Stimulated activated effector memory CD8-positive, alpha-beta T cell treated with anti-CD3 and anti-CD28 coated beads, Interleukin-12 subunit alpha, Interleukin-12 subunit beta, amount 100 ng/mL, for 72 hours (primary cell): ENCODE measurements around the gene MALRD1.

Source experiments
- ATAC-seq: fragments of 150-1000 bp; cut with Tn5 transposase; 2 replicates; pipeline ENCODE4 v1.10.0; 2021
- DNase-seq, 2 donors: peaks; one replicate each; pipeline ENCODE4 v3.0.0; 2021 to 2022; ENCODE audit warnings: low spot score in 2 of 2
- H3K27ac Mint-ChIP-seq: one replicate; pipeline ENCODE4 v1.8.0; 2022; ENCODE audit warnings: mild to moderate bottlenecking, mixed read lengths
- H3K36me3 Mint-ChIP-seq: one replicate; pipeline ENCODE4 v1.8.0; 2022; ENCODE audit warnings: mild to moderate bottlenecking, mixed read lengths
- H3K4me1 Mint-ChIP-seq: one replicate; pipeline ENCODE4 v1.8.0; 2022; ENCODE audit warnings: mixed read lengths
- H3K4me3 Mint-ChIP-seq: one replicate; pipeline ENCODE4 v1.8.0; 2022; ENCODE audit warnings: mild to moderate bottlenecking, mixed read lengths
- H3K9me3 Mint-ChIP-seq: one replicate; pipeline ENCODE4 v1.8.0; 2022; ENCODE audit warnings: mixed read lengths

Gene MALRD1

GRCh38 chr10:19245889-19246752 is 197.5 kb downstream of the MALRD1 start:
- ATAC-seq (no peak), DNase-seq (no peak)
- Mint-ChIP-seq H3K4me1 (no peaks in the 10 kb centered on the region), H3K36me3 (no peaks in the 10 kb centered on the region), H3K27ac (no peak overlapping the region), H3K4me3 (no peak overlapping the region), H3K9me3 (peaks cover 10% of the 10 kb centered on the region)

DNA sequence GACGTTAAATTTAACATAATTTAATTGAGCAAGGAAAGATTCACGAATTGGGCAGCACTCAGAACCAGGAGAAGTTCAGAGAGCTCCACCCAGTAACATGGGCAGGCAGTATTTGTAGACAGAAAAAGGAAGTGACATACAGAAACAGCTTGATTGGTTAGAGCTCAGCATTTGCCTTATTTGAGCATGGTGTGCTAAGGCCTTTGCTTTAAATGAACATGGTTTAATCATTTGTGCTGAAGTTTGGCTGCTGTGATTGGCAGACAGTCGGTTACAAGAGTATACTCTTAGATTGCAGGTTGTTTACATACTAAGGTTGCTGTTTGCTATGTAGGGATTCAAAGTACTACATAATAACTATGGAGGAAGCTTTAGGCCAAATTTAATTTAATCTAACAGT is 199.2 kb downstream of the MALRD1 start:
- ATAC-seq (no peak), DNase-seq (no peak)
- no peak overlapping the region for H3K4me3 Mint-ChIP-seq
- H3K36me3 Mint-ChIP-seq = no peaks in the 10 kb centered on the region
- no peaks in the 10 kb centered on the region for H3K4me1 Mint-ChIP-seq
- no peak overlapping the region for H3K27ac Mint-ChIP-seq
- peaks cover 11% of the 10 kb centered on the region for H3K9me3 Mint-ChIP-seq

DNA sequence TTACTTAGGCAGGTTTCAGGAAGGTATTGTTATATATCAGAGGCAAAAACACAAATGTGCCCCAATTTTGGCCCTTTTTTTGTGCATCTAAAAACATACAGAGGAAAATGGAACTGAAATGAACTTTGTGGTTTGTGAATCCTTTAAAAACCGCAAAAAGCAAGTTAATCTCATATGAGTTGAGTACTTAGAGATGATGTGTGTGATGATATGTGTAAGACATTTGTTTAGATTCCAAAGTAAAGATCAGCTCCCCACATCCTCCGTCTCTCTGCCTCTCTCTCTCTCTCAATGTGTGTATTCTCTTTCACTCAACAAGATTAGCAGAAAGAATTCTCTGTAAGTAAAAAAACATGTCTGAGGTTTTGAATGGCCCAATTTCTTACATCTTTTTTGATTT is 201.9 kb downstream of the MALRD1 start:
- Mint-ChIP-seq H3K4me3 (no peak overlapping the region), H3K4me1 (no peaks in the 10 kb centered on the region), H3K27ac (no peak overlapping the region), H3K9me3 (peaks cover 12% of the 10 kb centered on the region), H3K36me3 (no peaks in the 10 kb centered on the region)
- ATAC-seq (no peak), DNase-seq (no peak)

DNA sequence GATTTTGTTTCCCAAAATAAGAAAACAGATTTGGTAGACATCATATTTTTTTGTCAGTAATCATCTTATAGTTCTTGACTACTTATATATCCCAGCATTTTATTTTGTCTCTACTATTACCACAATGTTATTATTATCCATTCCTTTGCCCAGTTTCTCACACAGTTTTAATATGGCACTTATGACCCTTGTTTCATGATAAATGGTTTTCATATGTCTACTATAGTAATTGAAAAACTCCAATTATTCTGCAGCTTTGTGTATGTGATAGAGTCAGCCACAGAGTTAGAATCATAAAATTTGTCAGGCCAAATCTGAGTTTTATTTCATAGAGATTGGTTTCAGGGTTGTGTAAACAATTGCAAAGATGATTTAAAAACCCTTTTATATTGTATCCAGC is 203.9 kb downstream of the MALRD1 start:
- Mint-ChIP-seq H3K4me1 (no peaks in the 10 kb centered on the region), H3K36me3 (no peaks in the 10 kb centered on the region), H3K4me3 (no peak overlapping the region), H3K27ac (no peak overlapping the region), H3K9me3 (peaks cover 12% of the 10 kb centered on the region)
- ATAC-seq (no peak), DNase-seq (no peak)

GRCh38 chr10:19256331-19256730 is 207.7 kb downstream of the MALRD1 start:
- no peak overlapping the region for H3K27ac Mint-ChIP-seq
- DNase-seq (no peak), ATAC-seq (no peak)
- H3K4me3 Mint-ChIP-seq = no peak overlapping the region
- no peaks in the 10 kb centered on the region for H3K36me3 Mint-ChIP-seq
- no peaks in the 10 kb centered on the region for H3K4me1 Mint-ChIP-seq
- peaks cover 21% of the 10 kb centered on the region for H3K9me3 Mint-ChIP-seq

DNA sequence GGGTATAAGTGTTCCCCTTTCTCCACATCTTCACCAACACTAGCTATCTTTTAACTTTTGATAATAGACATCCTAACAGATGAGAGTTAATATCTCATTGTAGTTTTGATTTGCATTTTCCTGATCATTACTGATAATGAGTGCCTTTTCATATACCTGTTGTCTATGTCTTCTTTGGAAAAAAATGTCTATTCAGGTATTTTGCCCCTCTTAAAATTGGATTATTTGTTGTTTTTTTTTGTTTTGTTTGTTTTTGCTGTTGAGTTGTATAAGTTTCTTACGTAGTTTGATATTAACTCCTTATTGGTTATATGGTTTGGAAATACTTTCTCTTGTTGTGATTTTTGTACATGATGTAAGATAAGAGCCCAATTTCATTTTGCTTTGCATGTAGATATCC is 214.7 kb downstream of the MALRD1 start:
- H3K4me3 Mint-ChIP-seq = no peak overlapping the region
- H3K9me3 Mint-ChIP-seq = peaks cover 33% of the 10 kb centered on the region
- no peak overlapping the region for H3K27ac Mint-ChIP-seq
- no peaks in the 10 kb centered on the region for H3K4me1 Mint-ChIP-seq
- ATAC-seq = no peak
- no peaks in the 10 kb centered on the region for H3K36me3 Mint-ChIP-seq
- no peak for DNase-seq

DNA sequence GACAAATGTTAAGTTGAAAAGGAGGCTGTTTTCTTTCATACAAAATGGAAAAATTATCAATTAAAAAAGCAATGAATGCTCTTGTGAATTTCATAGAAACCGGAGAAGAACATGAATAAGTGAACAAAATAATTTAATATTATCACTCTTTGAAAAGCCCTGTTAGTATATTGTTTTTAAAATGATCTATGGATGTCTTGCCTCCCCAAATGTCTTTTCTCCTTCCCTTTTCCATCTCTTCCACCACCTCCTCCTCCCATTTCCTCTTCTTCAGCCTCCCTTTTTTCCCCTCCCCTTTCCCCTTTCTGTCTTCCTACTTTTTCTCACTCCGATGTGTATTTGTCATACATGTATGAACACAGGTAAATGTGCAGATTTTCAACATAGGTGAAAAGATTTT is 234.7 kb downstream of the MALRD1 start:
- no peak overlapping the region for H3K4me3 Mint-ChIP-seq
- H3K9me3 Mint-ChIP-seq = peaks cover 12% of the 10 kb centered on the region
- no peaks in the 10 kb centered on the region for H3K4me1 Mint-ChIP-seq
- no peaks in the 10 kb centered on the region for H3K36me3 Mint-ChIP-seq
- DNase-seq = no peak
- H3K27ac Mint-ChIP-seq = no peak overlapping the region
- ATAC-seq = no peak

DNA sequence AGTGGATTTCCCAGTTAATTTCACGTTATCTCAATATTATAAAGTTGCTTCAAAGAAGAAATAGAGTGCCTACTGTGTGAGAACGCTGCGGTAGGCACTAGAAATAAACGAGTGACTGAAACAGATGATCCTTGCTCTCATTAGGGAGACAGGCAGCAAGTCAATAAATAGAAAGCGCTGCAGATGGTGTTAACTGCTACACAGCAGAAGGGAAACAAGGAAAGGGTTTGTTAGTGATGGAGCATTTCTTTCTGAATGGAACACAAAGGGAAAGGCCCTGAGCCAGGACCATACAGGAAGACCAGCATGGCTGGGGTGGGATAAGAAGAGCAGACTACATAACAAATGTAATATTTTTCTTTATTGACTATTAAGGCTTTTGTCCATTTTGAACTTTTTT is 235.2 kb downstream of the MALRD1 start:
- H3K27ac Mint-ChIP-seq = no peak overlapping the region
- peaks cover 12% of the 10 kb centered on the region for H3K9me3 Mint-ChIP-seq
- no peaks in the 10 kb centered on the region for H3K4me1 Mint-ChIP-seq
- no peak for ATAC-seq
- no peak overlapping the region for H3K4me3 Mint-ChIP-seq
- DNase-seq = no peak
- H3K36me3 Mint-ChIP-seq = no peaks in the 10 kb centered on the region

DNA sequence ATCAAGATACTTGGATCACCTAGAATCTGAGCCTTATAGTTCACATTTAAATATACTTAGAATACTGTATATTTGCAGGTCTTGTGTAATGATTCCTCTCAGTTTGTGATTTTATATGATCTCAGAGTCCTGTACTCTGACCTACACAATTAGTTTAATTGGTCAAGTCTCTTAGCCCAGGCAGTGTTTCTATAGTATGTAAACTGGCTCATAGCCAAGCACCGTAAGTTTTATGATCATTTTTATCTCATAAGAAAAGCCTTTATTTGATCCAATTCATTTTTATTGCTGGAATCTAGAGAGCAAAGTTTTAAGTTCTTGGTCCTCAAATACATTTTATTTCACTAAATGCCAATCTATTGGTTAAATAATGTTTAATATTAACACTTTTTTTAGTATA is 242.2 kb downstream of the MALRD1 start:
- no peaks in the 10 kb centered on the region for H3K36me3 Mint-ChIP-seq
- DNase-seq (no peak), ATAC-seq (no peak)
- peaks cover 5% of the 10 kb centered on the region for H3K9me3 Mint-ChIP-seq
- H3K4me3 Mint-ChIP-seq = no peak overlapping the region
- H3K27ac Mint-ChIP-seq = no peak overlapping the region
- H3K4me1 Mint-ChIP-seq = no peaks in the 10 kb centered on the region

GRCh38 chr10:19294233-19294632 is 245.6 kb downstream of the MALRD1 start:
- no peak overlapping the region for H3K27ac Mint-ChIP-seq
- no peaks in the 10 kb centered on the region for H3K4me1 Mint-ChIP-seq
- H3K4me3 Mint-ChIP-seq = no peak overlapping the region
- no peaks in the 10 kb centered on the region for H3K36me3 Mint-ChIP-seq
- no peak for ATAC-seq
- peaks cover 5% of the 10 kb centered on the region for H3K9me3 Mint-ChIP-seq
- no peak for DNase-seq

- Mint-ChIP-seq H3K36me3 (no peaks in the 10 kb centered on the region), H3K27ac (no peak overlapping the region), H3K4me1 (no peaks in the 10 kb centered on the region), H3K4me3 (no peak overlapping the region), H3K9me3 (peaks cover 11% of the 10 kb centered on the region)
- DNase-seq (no peak), ATAC-seq (no peak)
These were observed 251.0 kb downstream of the MALRD1 start for GRCh38 chr10:19299645-19300044.

- Mint-ChIP-seq H3K27ac (no peak overlapping the region), H3K4me3 (no peak overlapping the region), H3K36me3 (no peaks in the 10 kb centered on the region), H3K4me1 (no peaks in the 10 kb centered on the region), H3K9me3 (peaks cover 11% of the 10 kb centered on the region)
- ATAC-seq (peak; percentile 21), DNase-seq (no peak)
These were observed 253.5 kb downstream of the MALRD1 start for GRCh38 chr10:19302117-19302516.

DNA sequence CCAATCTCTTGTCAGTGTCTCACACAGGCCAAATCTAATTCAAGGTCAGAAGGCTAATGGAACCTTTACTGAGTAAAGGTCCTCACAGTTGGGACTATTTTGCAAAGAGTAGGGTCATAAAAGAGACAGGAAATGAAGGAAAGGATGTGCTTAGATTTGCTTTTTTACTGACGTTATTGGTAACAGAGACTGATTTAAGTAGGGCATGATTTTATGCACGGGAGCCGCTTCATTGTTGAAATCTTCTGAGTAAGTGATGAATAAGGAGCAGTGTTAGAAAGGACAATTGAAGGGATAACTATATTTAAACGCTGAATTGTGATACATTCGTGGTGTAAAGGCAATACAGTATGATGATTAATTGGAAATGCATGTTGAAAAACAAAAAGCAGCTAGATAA is 261.5 kb downstream of the MALRD1 start:
- Mint-ChIP-seq H3K9me3 (peaks cover 5% of the 10 kb centered on the region), H3K4me1 (no peaks in the 10 kb centered on the region), H3K4me3 (no peak overlapping the region), H3K27ac (no peak overlapping the region), H3K36me3 (no peaks in the 10 kb centered on the region)
- DNase-seq (no peak), ATAC-seq (no peak)

DNA sequence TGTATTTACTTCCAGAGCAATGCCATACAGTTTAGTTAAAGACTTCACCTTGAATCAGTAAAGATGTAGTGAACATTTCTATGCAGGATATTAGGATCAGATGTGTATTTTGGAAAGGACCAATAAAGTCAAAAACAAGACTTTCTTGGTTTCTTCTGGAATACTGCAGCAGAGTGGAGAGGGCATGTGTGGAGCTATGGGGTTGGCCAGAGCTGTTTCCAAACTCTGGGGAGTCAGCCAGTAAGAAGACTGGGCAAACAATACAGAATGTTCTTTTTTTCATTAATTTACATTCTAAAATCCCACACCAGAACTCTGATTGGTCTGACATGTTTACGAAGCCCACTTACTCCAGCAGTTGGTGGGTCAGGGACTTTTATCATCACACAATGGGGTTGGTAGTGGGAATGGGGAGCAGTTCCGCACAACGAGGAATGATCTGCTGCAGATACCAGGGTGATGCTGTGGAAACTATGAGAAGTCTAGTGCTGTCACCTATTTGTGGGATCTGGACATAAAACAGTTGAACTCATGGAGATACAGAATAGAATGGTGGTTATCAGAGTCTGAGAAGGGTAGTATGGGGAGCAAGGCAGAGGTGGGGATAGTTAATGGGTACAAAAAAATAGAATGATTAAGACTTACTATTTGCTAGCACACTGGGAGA is 267.7 kb downstream of the MALRD1 start:
- DNase-seq = no peak
- ATAC-seq = peak; percentile 49

DNA sequence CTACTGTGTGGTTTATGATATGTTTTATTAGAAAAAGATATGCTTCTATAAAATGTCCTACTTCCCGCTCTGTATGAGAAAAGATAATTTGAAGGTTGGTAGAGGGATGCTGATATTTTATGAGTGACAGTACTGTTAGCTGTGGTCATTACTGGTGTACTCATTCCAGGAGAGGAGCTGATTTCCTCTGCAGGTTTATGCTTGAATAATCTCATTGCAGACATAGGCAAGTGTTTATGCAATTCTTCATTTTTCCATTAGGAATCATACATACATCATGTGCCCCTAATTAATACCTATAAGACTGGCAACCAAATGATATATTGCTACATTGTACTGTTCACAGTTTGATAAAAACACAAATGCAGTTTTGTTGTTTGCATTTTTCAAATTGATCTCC is 269.4 kb downstream of the MALRD1 start:
- no peaks in the 10 kb centered on the region for H3K36me3 Mint-ChIP-seq
- no peak for DNase-seq
- no peak for ATAC-seq
- H3K4me1 Mint-ChIP-seq = no peaks in the 10 kb centered on the region
- no peak overlapping the region for H3K27ac Mint-ChIP-seq
- no peak overlapping the region for H3K4me3 Mint-ChIP-seq
- H3K9me3 Mint-ChIP-seq = peaks cover 2% of the 10 kb centered on the region

More for the DNA sequence above, 267.7 kb downstream of the MALRD1 start:
- Mint-ChIP-seq H3K27ac (no peak overlapping the region), H3K4me1 (no peaks in the 10 kb centered on the region), H3K36me3 (no peaks in the 10 kb centered on the region), H3K4me3 (no peak overlapping the region), H3K9me3 (peaks cover 2% of the 10 kb centered on the region)

- no peak overlapping the region for H3K4me3 Mint-ChIP-seq
- peaks cover 7% of the 10 kb centered on the region for H3K9me3 Mint-ChIP-seq
- ATAC-seq (no peak), DNase-seq (no peak)
- H3K4me1 Mint-ChIP-seq = no peaks in the 10 kb centered on the region
- no peak overlapping the region for H3K27ac Mint-ChIP-seq
- no peaks in the 10 kb centered on the region for H3K36me3 Mint-ChIP-seq
These were observed 277.0 kb downstream of the MALRD1 start for GRCh38 chr10:19325581-19325980.
